ENCODE data around the gene PARD3. TPM values are rescaled to one million over a fixed set of nuclear protein-coding genes. Genes with fewer than 3 reads are reported as not detected.

The PARD3 gene
- total RNA-seq, 2 experiments from 2014 or later: 0.29 to 0.94 TPM

GRCh38 chr10:34094961-34095360 lies 720.1 kb downstream of the PARD3 start:
- Mint-ChIP-seq H3K9me3 (ENCODE audit: low read depth) (peaks cover 5% of the 10 kb centered on the region), H3K27me3 (no peaks in the 10 kb centered on the region), H3K36me3 (no peaks in the 10 kb centered on the region), H3K4me3 (no peak overlapping the region), H3K4me1 (no peaks in the 10 kb centered on the region), H3K27ac (no peak overlapping the region)
- no peak for DNase-seq
- CTCF ChIA-PET: no interaction called here
- ATAC-seq: no peak

DNA sequence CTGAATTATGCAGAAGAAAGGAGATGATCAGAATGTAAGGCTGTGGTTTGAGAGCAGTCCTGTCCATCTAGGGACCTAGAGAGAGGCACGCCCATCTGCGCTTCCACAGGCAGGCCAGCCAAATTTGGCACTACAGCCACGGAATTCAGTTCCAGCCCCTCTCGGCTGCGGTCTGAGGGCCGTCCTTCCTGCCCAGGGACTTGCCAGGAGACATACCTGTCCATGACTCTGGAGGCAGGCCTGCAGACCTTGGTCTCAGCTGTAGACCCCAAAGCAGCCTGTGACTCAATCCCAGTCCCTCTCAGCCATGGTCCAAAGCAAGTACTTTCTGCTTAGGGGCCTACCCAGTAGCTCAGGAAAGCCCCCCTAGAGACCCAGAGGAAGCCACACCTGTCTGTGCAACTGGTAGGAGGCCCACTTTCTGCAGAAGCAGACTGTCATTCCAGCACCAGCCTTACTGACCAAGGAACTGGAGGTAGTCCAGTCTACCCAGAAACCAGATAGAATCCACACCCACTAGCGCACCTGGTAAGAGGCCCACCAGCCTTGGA lies 720.9 kb downstream of the PARD3 start:
- Mint-ChIP-seq H3K4me3 (no peak overlapping the region), H3K4me1 (no peaks in the 10 kb centered on the region), H3K9me3 (ENCODE audit: low read depth) (peaks cover 5% of the 10 kb centered on the region), H3K27ac (no peak overlapping the region), H3K36me3 (no peaks in the 10 kb centered on the region), H3K27me3 (no peaks in the 10 kb centered on the region)
- CTCF ChIA-PET: no interaction called here
- ATAC-seq (no peak), DNase-seq (no peak)

DNA sequence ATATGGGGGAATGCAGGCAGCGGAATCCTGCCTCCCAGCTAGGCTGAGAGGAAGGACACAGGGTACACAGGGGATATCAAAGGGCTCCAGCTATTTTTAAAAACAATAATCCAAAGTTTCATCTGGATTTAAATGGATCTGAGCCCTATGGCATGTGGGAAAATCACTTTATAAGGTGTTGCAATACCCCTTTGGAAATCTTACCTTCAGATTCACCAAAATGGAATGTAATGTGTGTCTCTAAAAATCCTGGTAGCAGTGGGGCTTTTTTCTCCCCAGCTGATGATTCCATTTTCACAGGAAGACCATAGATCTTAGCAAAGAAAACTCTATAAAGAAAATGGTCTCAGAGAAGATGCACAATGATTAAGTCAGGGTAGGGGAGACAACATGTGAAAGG lies 722.2 kb downstream of the PARD3 start:
- no peak overlapping the region for H3K27ac Mint-ChIP-seq
- no peaks in the 10 kb centered on the region for H3K4me1 Mint-ChIP-seq
- no peaks in the 10 kb centered on the region for H3K36me3 Mint-ChIP-seq
- CTCF ChIA-PET: no interaction called here
- ATAC-seq: no peak
- no peak for DNase-seq
- H3K27me3 Mint-ChIP-seq: no peaks in the 10 kb centered on the region
- peaks cover 3% of the 10 kb centered on the region for H3K9me3 Mint-ChIP-seq (ENCODE audit: low read depth)
- H3K4me3 Mint-ChIP-seq: no peak overlapping the region

- Mint-ChIP-seq H3K27me3 (no peaks in the 10 kb centered on the region), H3K36me3 (no peaks in the 10 kb centered on the region), H3K4me3 (no peak overlapping the region), H3K4me1 (no peaks in the 10 kb centered on the region), H3K9me3 (ENCODE audit: low read depth) (peaks cover 5% of the 10 kb centered on the region), H3K27ac (no peak overlapping the region)
- no peak for ATAC-seq
- DNase-seq: no peak
- CTCF ChIA-PET: no interaction called here
Measured at GRCh38 chr10:34091635-34092195, 723.4 kb downstream of the PARD3 start.

DNA sequence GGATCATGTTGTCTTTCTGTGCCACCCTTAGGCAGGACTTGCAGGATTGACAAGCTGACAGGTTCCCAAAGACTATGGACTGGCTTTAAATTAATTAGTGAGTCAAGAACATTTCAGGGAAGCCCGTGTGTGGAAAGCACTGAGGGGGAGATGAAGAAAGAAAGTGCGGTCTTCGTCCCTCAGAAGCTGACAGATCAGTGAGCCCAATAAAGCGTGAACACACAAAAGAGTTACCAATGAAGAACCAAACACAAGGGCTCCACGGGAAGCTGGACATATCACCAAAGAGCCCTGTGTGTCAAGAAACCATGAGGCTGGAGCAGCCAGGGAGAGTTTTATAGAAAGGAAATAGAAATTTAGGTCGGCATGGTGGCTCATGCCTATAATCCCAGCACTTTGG lies 725.8 kb downstream of the PARD3 start:
- no peaks in the 10 kb centered on the region for H3K36me3 Mint-ChIP-seq
- H3K4me3 Mint-ChIP-seq: no peak overlapping the region
- H3K27ac Mint-ChIP-seq: no peak overlapping the region

DNA sequence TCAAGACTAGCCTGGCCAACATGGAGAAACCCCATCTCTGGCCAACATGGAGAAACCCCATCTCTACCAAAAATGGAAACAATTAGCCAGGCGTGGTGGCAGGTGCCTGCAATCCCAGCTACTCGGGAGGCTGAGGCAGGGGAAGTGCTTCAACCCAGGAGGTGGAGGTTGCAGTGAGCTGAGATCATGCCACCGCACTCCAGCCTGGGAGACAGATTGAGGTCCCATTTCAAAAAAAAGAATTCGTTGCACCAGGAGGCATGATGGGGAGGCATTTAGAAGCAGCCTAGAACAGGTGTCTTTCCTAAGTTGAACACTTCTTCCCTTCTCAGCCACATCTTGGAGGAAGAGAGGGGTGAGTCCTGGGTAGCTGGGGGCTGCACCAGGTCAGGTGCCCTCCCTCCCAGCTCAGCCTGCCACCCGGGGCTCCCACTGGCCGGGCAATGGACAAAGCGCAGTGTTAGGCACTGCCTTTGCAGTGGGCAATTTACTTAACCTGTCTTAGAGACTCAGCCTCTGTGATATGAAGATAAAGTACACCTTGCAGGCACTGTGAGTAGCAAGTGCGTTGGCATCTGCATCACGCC lies 726.8 kb downstream of the PARD3 start:
- ATAC-seq (no peak), DNase-seq (no peak)
- H3K27ac Mint-ChIP-seq: no peak overlapping the region
- H3K36me3 Mint-ChIP-seq: no peaks in the 10 kb centered on the region
- H3K4me3 Mint-ChIP-seq: no peak overlapping the region
- no peaks in the 10 kb centered on the region for H3K27me3 Mint-ChIP-seq
- no peaks in the 10 kb centered on the region for H3K4me1 Mint-ChIP-seq
- H3K9me3 Mint-ChIP-seq (ENCODE audit: low read depth): peaks cover 6% of the 10 kb centered on the region
- CTCF ChIA-PET: no interaction called here

More for the DNA sequence above, 725.8 kb downstream of the PARD3 start:
- CTCF ChIA-PET: no interaction called here
- peaks cover 5% of the 10 kb centered on the region for H3K9me3 Mint-ChIP-seq (ENCODE audit: low read depth)
- DNase-seq: no peak
- no peaks in the 10 kb centered on the region for H3K4me1 Mint-ChIP-seq
- no peaks in the 10 kb centered on the region for H3K27me3 Mint-ChIP-seq
- no peak for ATAC-seq

GRCh38 chr10:34087095-34087418 lies 728.0 kb downstream of the PARD3 start:
- Mint-ChIP-seq H3K27ac (no peak overlapping the region), H3K4me1 (no peaks in the 10 kb centered on the region), H3K27me3 (no peaks in the 10 kb centered on the region), H3K9me3 (ENCODE audit: low read depth) (peaks cover 9% of the 10 kb centered on the region), H3K36me3 (no peaks in the 10 kb centered on the region), H3K4me3 (no peak overlapping the region)
- no peak for DNase-seq
- CTCF ChIA-PET: no interaction called here
- no peak for ATAC-seq

GRCh38 chr10:34083567-34083966 lies 731.5 kb downstream of the PARD3 start:
- CTCF ChIA-PET: no interaction called here
- DNase-seq (no peak), ATAC-seq (no peak)
- H3K4me3 Mint-ChIP-seq: no peak overlapping the region
- H3K27me3 Mint-ChIP-seq: no peaks in the 10 kb centered on the region
- H3K36me3 Mint-ChIP-seq: no peaks in the 10 kb centered on the region
- H3K27ac Mint-ChIP-seq: no peak overlapping the region
- H3K9me3 Mint-ChIP-seq (ENCODE audit: low read depth): peaks cover 9% of the 10 kb centered on the region
- H3K4me1 Mint-ChIP-seq: no peaks in the 10 kb centered on the region

GRCh38 chr10:34081948-34082347 lies 733.1 kb downstream of the PARD3 start:
- H3K27me3 Mint-ChIP-seq: no peaks in the 10 kb centered on the region
- no peaks in the 10 kb centered on the region for H3K36me3 Mint-ChIP-seq
- no peak overlapping the region for H3K27ac Mint-ChIP-seq
- no peak for DNase-seq
- CTCF ChIA-PET: no interaction called here
- H3K4me3 Mint-ChIP-seq: no peak overlapping the region
- H3K4me1 Mint-ChIP-seq: no peaks in the 10 kb centered on the region
- ATAC-seq: no peak
- peaks cover 11% of the 10 kb centered on the region for H3K9me3 Mint-ChIP-seq (ENCODE audit: low read depth)

DNA sequence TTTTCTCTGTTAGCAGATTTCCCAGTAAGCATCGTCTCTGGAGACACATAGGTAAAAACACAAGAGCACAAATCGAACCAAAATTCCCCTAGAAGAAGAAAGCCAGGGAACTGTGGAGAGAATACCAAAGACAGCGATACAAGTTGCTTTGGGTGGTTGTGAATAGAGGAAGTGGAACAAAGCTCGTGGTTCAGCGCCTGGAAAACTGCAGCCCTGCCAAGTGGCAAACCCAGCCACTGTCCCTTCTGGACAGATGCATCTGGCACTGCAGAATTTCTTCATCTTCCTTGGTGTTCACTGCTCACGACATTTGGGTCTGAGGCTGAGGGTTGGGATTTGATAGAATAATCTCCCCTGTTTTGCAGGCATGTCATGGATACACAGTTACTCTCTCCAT lies 733.8 kb downstream of the PARD3 start:
- ATAC-seq (no peak), DNase-seq (no peak)
- no peaks in the 10 kb centered on the region for H3K36me3 Mint-ChIP-seq
- H3K4me1 Mint-ChIP-seq: no peaks in the 10 kb centered on the region
- H3K4me3 Mint-ChIP-seq: no peak overlapping the region
- peaks cover 11% of the 10 kb centered on the region for H3K9me3 Mint-ChIP-seq (ENCODE audit: low read depth)
- no peaks in the 10 kb centered on the region for H3K27me3 Mint-ChIP-seq
- CTCF ChIA-PET: no interaction called here
- H3K27ac Mint-ChIP-seq: no peak overlapping the region

DNA sequence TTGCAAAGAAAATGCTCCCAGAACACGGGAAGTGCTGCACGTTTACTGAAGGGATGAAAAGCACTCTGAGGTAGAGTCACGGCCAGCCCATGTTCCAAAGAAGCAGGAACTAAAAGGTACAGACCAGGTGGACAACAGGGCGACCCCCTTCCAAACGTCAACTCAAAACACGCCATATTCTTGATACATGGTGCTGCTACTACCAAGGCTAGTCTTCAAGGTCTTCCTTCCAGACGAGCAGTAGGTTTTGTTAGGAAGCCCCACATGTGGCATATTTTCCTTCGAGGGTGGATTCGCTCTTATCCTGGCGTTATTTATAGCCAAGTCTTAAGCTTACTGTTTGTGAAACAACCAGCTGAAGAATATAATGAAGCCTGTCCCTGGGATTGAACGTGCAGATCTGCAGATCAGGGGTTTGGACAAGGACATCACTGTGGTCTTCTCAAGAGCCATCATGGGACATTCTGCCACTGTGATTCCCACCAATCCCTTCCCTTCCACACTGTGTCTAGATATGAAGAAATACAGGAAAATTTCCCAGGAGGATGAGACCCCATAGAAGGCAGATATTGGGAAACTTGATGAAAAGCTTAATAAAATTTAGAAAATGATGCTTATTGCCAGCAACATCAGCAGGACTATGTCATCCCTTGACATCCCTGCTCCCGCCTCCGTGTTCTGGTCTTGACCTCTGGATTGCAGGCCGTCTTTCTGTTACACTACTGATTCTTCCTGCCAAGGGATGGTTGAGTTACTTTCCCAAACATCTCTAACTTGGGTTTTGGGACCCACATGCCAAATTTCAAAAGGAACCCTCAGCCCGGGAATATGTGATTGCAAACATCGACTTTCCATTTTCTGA lies 734.4 kb downstream of the PARD3 start:
- no peaks in the 10 kb centered on the region for H3K4me1 Mint-ChIP-seq
- DNase-seq (no peak), ATAC-seq (no peak)
- H3K27me3 Mint-ChIP-seq: no peaks in the 10 kb centered on the region
- no peak overlapping the region for H3K27ac Mint-ChIP-seq
- H3K4me3 Mint-ChIP-seq: no peak overlapping the region
- H3K36me3 Mint-ChIP-seq: no peaks in the 10 kb centered on the region
- H3K9me3 Mint-ChIP-seq (ENCODE audit: low read depth): peaks cover 11% of the 10 kb centered on the region
- CTCF ChIA-PET: no interaction called here

DNA sequence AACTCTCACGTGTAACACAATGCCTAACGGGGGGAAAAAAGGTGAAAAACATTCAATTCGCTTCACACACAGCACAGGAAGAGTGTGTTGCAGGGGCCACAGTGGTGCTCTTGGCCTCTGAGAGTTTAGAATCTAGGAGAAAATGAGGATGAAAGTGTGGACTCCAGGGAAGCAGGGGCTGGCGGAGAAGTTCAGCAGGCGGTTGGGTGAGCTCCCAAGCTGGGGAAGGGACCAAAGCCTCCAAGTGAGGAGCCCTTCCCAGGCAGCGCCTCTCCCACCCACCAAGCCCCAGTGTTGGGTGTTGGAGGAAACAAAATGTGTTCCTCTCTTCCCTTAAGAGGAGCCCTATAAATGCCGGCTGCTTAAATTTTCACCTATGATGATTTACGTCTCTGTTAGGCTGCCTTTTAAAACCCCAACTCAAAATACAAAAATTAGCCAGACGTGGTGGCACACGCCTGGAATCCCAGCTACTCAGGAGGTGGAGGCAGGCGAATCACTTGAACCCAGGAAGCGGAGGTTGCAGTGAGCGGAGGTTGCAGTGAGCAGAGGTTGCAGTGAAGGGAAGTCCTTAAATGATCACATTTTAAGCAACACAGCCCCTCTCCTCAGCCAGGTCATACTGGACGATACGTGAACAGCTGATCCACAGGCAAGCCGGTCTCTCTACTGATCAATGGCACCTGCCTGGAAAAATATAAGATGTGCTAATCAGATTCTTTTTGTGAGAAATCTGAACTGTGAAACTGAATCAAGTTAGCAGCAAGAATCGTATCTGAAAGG lies 735.2 kb downstream of the PARD3 start:
- no peak overlapping the region for H3K4me3 Mint-ChIP-seq
- H3K27ac Mint-ChIP-seq: no peak overlapping the region
- H3K27me3 Mint-ChIP-seq: no peaks in the 10 kb centered on the region
- H3K36me3 Mint-ChIP-seq: no peaks in the 10 kb centered on the region
- H3K4me1 Mint-ChIP-seq: no peaks in the 10 kb centered on the region
- peaks cover 11% of the 10 kb centered on the region for H3K9me3 Mint-ChIP-seq (ENCODE audit: low read depth)
- CTCF ChIA-PET: no interaction called here
- no peak for DNase-seq
- no peak for ATAC-seq

DNA sequence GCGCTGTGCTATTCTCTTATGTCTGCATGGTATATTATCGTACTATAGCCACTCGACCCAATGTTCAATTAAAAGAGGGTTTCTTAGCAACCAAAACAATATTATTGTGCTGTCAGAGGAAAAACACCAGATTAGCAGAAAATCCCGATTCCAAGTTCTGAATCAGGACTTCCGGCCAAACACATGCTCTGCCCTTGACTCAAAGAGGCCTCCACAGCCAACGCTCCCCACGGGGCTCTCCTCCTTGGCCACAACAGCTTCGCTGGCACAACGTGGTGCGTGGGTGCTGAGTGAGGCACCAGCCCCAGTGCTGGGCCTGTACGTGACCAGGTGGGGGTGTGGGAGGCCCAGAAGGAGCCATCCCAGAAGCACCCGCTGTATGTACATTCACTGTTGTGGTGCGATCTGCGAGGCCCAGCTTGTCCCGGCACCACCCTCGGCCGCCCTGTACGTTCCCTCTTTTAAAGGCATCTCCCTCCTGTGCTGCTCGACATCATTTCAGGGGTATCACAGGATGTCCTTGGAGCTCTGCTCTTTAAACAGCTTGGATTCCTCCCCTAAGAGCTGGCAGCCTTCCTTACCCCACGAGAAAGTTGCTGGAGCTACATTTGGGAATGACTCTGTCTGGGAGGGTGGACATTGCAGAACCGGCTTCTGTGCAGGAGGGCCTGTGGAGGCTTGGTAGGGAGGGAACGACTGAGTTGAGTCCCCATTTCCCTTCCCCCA lies 736.2 kb downstream of the PARD3 start:
- ATAC-seq: no peak
- Mint-ChIP-seq H3K27me3 (no peaks in the 10 kb centered on the region), H3K9me3 (ENCODE audit: low read depth) (peaks cover 11% of the 10 kb centered on the region), H3K4me1 (no peaks in the 10 kb centered on the region), H3K4me3 (no peak overlapping the region), H3K36me3 (no peaks in the 10 kb centered on the region), H3K27ac (no peak overlapping the region)
- DNase-seq: no peak
- CTCF ChIA-PET: no interaction called here

All from activated CD8-positive, alpha-beta memory T cell treated with anti-CD3 and anti-CD28 coated beads, Interleukin-2, amount 10 ng/mL, durations not matched to agents 7 days and 5 days (primary cell).